GM19239 (cell line): Measurements from ENCODE around the gene UBE3D.
"Not testable (repeated sequence)": the region's sequence is repeated elsewhere in the genome, so short reads cannot be mapped to it uniquely, and the experiment has no call there.

Source experiments
- DNase-seq: peaks from one replicate; pipeline ENCODE4 v3.0.0; 2011; ENCODE audit warnings: low spot score; ENCODE audit not compliant: insufficient read length
- FAIRE-seq: peaks from 2 replicates; lab custom pipeline; 2011; peaks lifted over from hg19 to GRCh38; lab: Jason Lieb, UNC

Gene UBE3D

GRCh38 chr6:82984720-82985119 is 80.9 kb downstream of the UBE3D start:
- FAIRE-seq (no peak), DNase-seq (no peak)

- no peak for DNase-seq
- no peak for FAIRE-seq
Measured at GRCh38 chr6:82980086-82980485, 85.6 kb downstream of the UBE3D start.

- no peak for DNase-seq
- no peak for FAIRE-seq
Measured at GRCh38 chr6:82979657-82980056, 86.0 kb downstream of the UBE3D start.

GRCh38 chr6:82978362-82978945 is 87.2 kb downstream of the UBE3D start:
- FAIRE-seq = no peak

DNA sequence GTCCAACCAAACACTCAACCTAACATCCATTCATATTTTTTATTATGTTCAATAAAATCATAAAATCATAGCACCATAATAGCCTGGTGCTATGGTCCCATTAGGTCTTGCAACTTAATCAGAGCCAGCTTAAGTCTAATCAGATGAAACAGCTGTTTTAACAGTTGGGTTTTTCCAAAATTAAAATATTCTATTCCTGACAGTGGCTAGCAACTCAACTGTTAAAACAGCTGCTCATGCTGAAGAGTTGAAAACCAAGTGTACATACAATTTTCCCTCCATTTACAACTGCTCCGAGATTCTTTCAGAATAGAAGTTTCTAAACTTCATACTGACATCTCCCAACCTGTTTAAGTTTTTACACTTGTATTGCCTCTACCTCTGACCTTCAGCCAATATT is 89.5 kb downstream of the UBE3D start:
- no peak for FAIRE-seq
- no peak for DNase-seq

More at GRCh38 chr6:82978362-82978945, 87.2 kb downstream of the UBE3D start:
- no peak for DNase-seq

GRCh38 chr6:82971877-82972460 is 93.7 kb downstream of the UBE3D start:
- no peak for FAIRE-seq

DNA sequence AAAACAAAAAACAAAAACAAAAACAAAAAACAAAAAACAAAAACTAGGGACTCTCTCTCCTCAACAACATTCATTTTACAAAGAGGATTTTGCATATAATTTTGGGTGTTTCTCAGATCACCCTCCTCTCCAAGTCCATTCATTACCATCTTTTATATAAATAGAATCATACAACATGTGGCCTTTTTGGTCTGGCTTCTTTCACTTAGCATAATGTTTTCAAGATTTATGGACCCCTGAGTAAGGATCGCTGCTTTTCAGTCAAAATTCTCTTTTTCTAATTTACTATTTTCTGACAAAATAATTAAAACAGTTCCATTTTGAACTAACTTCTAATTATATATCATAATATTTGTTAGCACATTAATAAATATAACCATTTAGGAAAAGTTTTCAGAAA is 94.8 kb downstream of the UBE3D start:
- DNase-seq (no peak), FAIRE-seq (no peak)

More at GRCh38 chr6:82971877-82972460, 93.7 kb downstream of the UBE3D start:
- no peak for DNase-seq

- FAIRE-seq = no peak
- no peak for DNase-seq
Measured at GRCh38 chr6:82968708-82969107, 96.9 kb downstream of the UBE3D start.

GRCh38 chr6:82963191-82963925 is 102.3 kb downstream of the UBE3D start:
- no peak for DNase-seq
- no peak for FAIRE-seq

- FAIRE-seq (no peak), DNase-seq (no peak)
Measured at GRCh38 chr6:82959385-82959941, 106.2 kb downstream of the UBE3D start.

- no peak for DNase-seq
- no peak for FAIRE-seq
Measured at GRCh38 chr6:82958551-82958950, 107.1 kb downstream of the UBE3D start.

- FAIRE-seq = no peak
Measured at GRCh38 chr6:82957868-82958245, 107.8 kb downstream of the UBE3D start.

GRCh38 chr6:82957171-82957867 is 108.3 kb downstream of the UBE3D start:
- FAIRE-seq (no peak), DNase-seq (no peak)

More at GRCh38 chr6:82957868-82958245, 107.8 kb downstream of the UBE3D start:
- no peak for DNase-seq

GRCh38 chr6:82955841-82956240 is 109.8 kb downstream of the UBE3D start:
- DNase-seq (no peak), FAIRE-seq (no peak)

- FAIRE-seq = no peak
- no peak for DNase-seq
Measured at GRCh38 chr6:82954937-82955577, 110.6 kb downstream of the UBE3D start.

GRCh38 chr6:82954356-82954755 is 111.3 kb downstream of the UBE3D start:
- FAIRE-seq = no peak

GRCh38 chr6:82953871-82954270 is 111.8 kb downstream of the UBE3D start:
- DNase-seq (no peak), FAIRE-seq (no peak)

More at GRCh38 chr6:82954356-82954755, 111.3 kb downstream of the UBE3D start:
- no peak for DNase-seq

DNA sequence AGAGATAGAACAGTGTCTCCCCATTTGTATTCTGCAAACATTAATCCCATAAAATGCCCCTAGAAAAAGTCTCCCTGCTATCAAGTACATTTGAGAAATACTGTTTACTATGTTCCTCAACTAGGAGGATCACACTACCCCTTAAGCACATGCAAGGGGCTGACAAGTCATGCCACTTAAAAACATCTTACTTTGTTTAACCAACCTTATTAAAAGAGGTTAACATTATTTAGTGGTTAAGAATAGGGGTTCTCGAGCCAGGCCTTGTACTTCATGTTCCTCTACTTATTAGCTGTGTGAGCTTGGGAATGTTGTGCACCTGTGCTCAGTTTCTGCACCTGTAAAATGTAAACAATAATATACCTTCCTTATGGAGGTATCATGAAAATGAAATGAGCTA is 113.7 kb downstream of the UBE3D start:
- FAIRE-seq (peak; percentile 59), DNase-seq (no peak)

DNA sequence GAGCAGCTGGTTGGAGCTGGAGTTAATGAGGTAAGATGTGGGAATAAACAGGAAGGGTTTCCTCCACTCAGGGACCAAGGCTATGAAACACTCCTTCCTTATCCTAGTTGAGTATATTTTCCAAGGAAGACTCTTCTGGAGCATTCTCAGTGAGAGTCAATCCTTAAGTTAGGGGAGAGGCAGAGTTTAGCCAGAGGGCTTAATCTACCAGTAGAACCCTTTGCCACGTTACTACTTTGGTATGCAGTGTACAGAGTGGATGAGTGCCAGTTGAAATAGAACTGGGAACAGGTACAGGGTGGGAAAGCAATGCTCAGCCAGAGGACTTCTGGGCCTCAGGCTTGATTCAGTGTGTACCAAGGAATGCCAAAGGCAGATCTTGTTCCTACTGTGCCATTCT is 114.3 kb downstream of the UBE3D start:
- FAIRE-seq (no peak), DNase-seq (no peak)

GRCh38 chr6:82930915-82931314 is 134.7 kb downstream of the UBE3D start:
- DNase-seq, FAIRE-seq: not testable (repeated sequence)
